ES-I3 (cell line): ENCODE results near the gene PPP4R2.

Experiments
- H3K36me3 ChIP-seq: 2 replicates; pipeline ENCODE4 v1.6.1; 2013; ENCODE audit warnings: mild to moderate bottlenecking, low read length, control low read depth, moderate library complexity; ENCODE audit not compliant: insufficient read depth
- H3K4me1 ChIP-seq: 2 replicates; pipeline ENCODE4 v1.6.1; 2013; ENCODE audit warnings: mild to moderate bottlenecking, control low read depth, low read length; ENCODE audit not compliant: insufficient read depth
- H3K9ac ChIP-seq: 2 replicates; pipeline ENCODE4 v1.6.1; 2013; ENCODE audit warnings: low read depth, mild to moderate bottlenecking, low read length, moderate library complexity
- H3K9me3 ChIP-seq: 2 replicates; pipeline ENCODE4 v1.6.1; 2013; ENCODE audit warnings: mild to moderate bottlenecking, low read length, moderate library complexity; ENCODE audit not compliant: control insufficient read depth, insufficient read depth

PPP4R2 gene

GRCh38 chr3:73080216-73080966, 83.8 kb downstream of the PPP4R2 start:
- Histone ChIP-seq H3K9me3 (no peaks in the 10 kb centered on the region), H3K36me3 (no peaks in the 10 kb centered on the region), H3K9ac (no peak overlapping the region), H3K4me1 (no peaks in the 10 kb centered on the region)

DNA sequence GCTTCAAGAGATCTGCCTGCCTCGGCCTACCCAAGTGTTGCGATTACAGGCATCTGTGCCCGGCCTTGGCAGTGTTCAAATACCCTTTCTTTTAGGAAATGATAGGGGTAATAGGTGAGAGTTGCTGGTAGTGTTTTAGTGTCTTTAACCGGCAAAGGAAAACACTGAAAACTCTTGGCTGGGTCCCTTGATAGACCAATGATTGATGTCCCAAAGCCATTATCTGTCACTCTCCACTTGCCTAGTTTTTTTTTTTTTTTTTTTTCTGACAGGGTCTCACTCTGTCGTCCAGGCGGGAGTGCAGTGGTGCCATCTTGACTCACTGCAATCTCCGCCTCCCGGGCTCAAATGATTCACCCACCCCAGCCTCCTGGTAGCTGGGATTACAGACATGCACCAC, 84.5 kb downstream of the PPP4R2 start:
- Histone ChIP-seq H3K9me3 (no peaks in the 10 kb centered on the region), H3K9ac (no peak overlapping the region), H3K4me1 (no peaks in the 10 kb centered on the region), H3K36me3 (no peaks in the 10 kb centered on the region)

- H3K9me3 ChIP-seq = no peaks in the 10 kb centered on the region
- no peaks in the 10 kb centered on the region for H3K4me1 ChIP-seq
- no peaks in the 10 kb centered on the region for H3K36me3 ChIP-seq
- no peak overlapping the region for H3K9ac ChIP-seq
Measured at GRCh38 chr3:73084170-73084569, 87.6 kb downstream of the PPP4R2 start.

- Histone ChIP-seq H3K4me1 (no peaks in the 10 kb centered on the region; the same call in 1 of the 2 replicates), H3K9ac (no peak overlapping the region), H3K36me3 (no peaks in the 10 kb centered on the region), H3K9me3 (no peaks in the 10 kb centered on the region)
Measured at GRCh38 chr3:73086071-73086494, 89.5 kb downstream of the PPP4R2 start.

- Histone ChIP-seq H3K4me1 (peaks cover 10% of the 10 kb centered on the region; the same call in 1 of the 2 replicates), H3K36me3 (no peaks in the 10 kb centered on the region), H3K9ac (peak overlapping the region; percentile 44; the same call in 1 of the 2 replicates), H3K9me3 (no peaks in the 10 kb centered on the region)
Measured at GRCh38 chr3:73094129-73094528, 97.5 kb downstream of the PPP4R2 start.

GRCh38 chr3:73094951-73095350, 98.3 kb downstream of the PPP4R2 start:
- Histone ChIP-seq H3K9ac (peak overlapping the region; percentile 44), H3K36me3 (no peaks in the 10 kb centered on the region), H3K9me3 (no peaks in the 10 kb centered on the region), H3K4me1 (peaks cover 10% of the 10 kb centered on the region; the same call in 1 of the 2 replicates)

GRCh38 chr3:73096169-73096568, 99.6 kb downstream of the PPP4R2 start:
- Histone ChIP-seq H3K36me3 (no peaks in the 10 kb centered on the region), H3K4me1 (peaks cover 10% of the 10 kb centered on the region; the same call in 1 of the 2 replicates), H3K9ac (no peak overlapping the region), H3K9me3 (no peaks in the 10 kb centered on the region)

DNA sequence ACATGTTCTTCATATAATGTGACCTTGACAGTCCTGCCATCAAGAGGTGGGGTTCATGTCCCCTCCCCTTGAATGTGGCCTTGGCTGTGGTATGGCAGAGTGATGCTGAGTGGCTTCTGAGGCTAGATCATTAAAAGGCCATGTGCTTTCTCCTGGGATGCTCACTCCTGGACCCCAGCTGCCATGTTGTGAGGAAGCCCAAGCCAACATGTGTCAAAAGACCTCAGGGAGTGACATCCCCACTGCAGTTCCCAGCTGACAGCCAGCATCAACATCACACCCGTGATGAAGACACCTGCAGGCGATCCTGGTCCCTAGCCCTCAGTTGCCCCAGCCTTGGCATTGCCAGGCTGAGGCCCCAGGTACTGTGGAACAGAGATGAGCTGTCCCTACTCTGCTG, 101.4 kb downstream of the PPP4R2 start:
- H3K9me3 ChIP-seq = no peaks in the 10 kb centered on the region
- peaks cover 10% of the 10 kb centered on the region; the same call in 1 of the 2 replicates for H3K4me1 ChIP-seq
- no peaks in the 10 kb centered on the region for H3K36me3 ChIP-seq
- H3K9ac ChIP-seq = no peak overlapping the region

GRCh38 chr3:73098873-73099272, 102.3 kb downstream of the PPP4R2 start:
- Histone ChIP-seq H3K36me3 (no peaks in the 10 kb centered on the region), H3K4me1 (peaks cover 10% of the 10 kb centered on the region; the same call in 1 of the 2 replicates), H3K9ac (no peak overlapping the region), H3K9me3 (no peaks in the 10 kb centered on the region)

- no peaks in the 10 kb centered on the region for H3K9me3 ChIP-seq
- no peaks in the 10 kb centered on the region for H3K36me3 ChIP-seq
- 0 out of 2 replicates have a peak overlapping the region, but pooled peaks have one; percentile 12 for H3K9ac ChIP-seq
- H3K4me1 ChIP-seq = no peaks in the 10 kb centered on the region; the same call in 1 of the 2 replicates
Measured at GRCh38 chr3:73100741-73101559, 104.3 kb downstream of the PPP4R2 start.

- Histone ChIP-seq H3K36me3 (no peaks in the 10 kb centered on the region), H3K9me3 (no peaks in the 10 kb centered on the region), H3K4me1 (no peaks in the 10 kb centered on the region; the same call in 1 of the 2 replicates), H3K9ac (no peak overlapping the region)
Measured at GRCh38 chr3:73101881-73102280, 105.3 kb downstream of the PPP4R2 start.

- H3K4me1 ChIP-seq = no peaks in the 10 kb centered on the region
- H3K9me3 ChIP-seq = no peaks in the 10 kb centered on the region
- no peak overlapping the region for H3K9ac ChIP-seq
- H3K36me3 ChIP-seq = no peaks in the 10 kb centered on the region
Measured at GRCh38 chr3:73107215-73107614, 110.6 kb downstream of the PPP4R2 start.

GRCh38 chr3:73107676-73108187, 111.1 kb downstream of the PPP4R2 start:
- no peak overlapping the region for H3K9ac ChIP-seq
- no peaks in the 10 kb centered on the region for H3K36me3 ChIP-seq
- no peaks in the 10 kb centered on the region for H3K4me1 ChIP-seq
- no peaks in the 10 kb centered on the region for H3K9me3 ChIP-seq

DNA sequence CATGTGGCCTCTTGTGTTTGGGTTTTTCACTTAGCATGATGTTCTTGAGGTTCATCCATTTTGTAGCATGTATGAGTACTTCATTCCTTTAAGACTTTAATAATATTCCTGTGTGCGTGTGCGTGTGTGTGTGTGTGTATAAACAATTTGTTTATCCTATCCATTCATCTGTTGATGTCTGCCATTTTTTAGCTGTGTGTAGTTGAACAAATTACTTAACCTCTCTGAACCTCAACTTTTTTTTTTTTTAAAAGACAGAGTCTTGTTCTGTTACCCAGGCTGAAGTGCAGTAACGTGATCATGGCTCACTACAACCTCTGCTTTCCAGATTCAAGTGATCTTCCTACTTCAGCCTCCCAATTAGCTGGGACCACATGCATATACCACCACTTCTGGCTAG, 112.1 kb downstream of the PPP4R2 start:
- no peaks in the 10 kb centered on the region for H3K9me3 ChIP-seq
- H3K4me1 ChIP-seq = no peaks in the 10 kb centered on the region
- H3K36me3 ChIP-seq = no peaks in the 10 kb centered on the region
- no peak overlapping the region for H3K9ac ChIP-seq
